ENCODE data around the gene PDE4D. TPM values are rescaled to one million over a fixed set of nuclear protein-coding genes. Genes with fewer than 3 reads are reported as not detected.

Gene PDE4D
- total RNA-seq, 1 donor from 2014 or later, result 85.8 TPM

- TF ChIP-seq, protein P1, sequence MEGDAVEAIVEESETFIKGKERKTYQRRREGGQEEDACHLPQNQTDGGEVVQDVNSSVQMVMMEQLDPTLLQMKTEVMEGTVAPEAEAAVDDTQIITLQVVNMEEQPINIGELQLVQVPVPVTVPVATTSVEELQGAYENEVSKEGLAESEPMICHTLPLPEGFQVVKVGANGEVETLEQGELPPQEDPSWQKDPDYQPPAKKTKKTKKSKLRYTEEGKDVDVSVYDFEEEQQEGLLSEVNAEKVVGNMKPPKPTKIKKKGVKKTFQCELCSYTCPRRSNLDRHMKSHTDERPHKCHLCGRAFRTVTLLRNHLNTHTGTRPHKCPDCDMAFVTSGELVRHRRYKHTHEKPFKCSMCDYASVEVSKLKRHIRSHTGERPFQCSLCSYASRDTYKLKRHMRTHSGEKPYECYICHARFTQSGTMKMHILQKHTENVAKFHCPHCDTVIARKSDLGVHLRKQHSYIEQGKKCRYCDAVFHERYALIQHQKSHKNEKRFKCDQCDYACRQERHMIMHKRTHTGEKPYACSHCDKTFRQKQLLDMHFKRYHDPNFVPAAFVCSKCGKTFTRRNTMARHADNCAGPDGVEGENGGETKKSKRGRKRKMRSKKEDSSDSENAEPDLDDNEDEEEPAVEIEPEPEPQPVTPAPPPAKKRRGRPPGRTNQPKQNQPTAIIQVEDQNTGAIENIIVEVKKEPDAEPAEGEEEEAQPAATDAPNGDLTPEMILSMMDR (IDR thresholded peaks at IDR 0.05), result no peak
- ATAC-seq (no peak), DNase-seq (no peak)
- Histone ChIP-seq H3K27me3 (no peaks in the 10 kb centered on the region), H3K36me3 (no peaks in the 10 kb centered on the region), H3K27ac (no peak overlapping the region), H3K4me3 (no peak overlapping the region), H3K4me1 (no peaks in the 10 kb centered on the region), H3K9me3 (no peaks in the 10 kb centered on the region)
- intact Hi-C loops (cut with DNase I), result no loop called here
Observed at GRCh38 chr5:59462956-59463355, 430.6 kb downstream of the PDE4D start.

- intact Hi-C loops (cut with DNase I), result no loop called here
- H3K4me1 ChIP-seq, result no peaks in the 10 kb centered on the region
- no peaks in the 10 kb centered on the region for H3K9me3 ChIP-seq
- H3K27me3 ChIP-seq, result no peaks in the 10 kb centered on the region
- peak; percentile 41 for ATAC-seq
- TF ChIP-seq, protein P1 (IDR thresholded peaks at IDR 0.05), result no peak
- H3K27ac ChIP-seq, result no peak overlapping the region
- H3K4me3 ChIP-seq, result no peak overlapping the region
- no peaks in the 10 kb centered on the region for H3K36me3 ChIP-seq
- no peak for DNase-seq
Observed at GRCh38 chr5:59460368-59461153, 433.0 kb downstream of the PDE4D start.

GRCh38 chr5:59458966-59459729 is 434.4 kb downstream of the PDE4D start:
- intact Hi-C loops (cut with DNase I), result no loop called here
- Histone ChIP-seq H3K27me3 (no peaks in the 10 kb centered on the region), H3K27ac (no peak overlapping the region), H3K36me3 (no peaks in the 10 kb centered on the region), H3K4me3 (no peak overlapping the region), H3K9me3 (no peaks in the 10 kb centered on the region), H3K4me1 (no peaks in the 10 kb centered on the region)
- TF ChIP-seq, protein P1 (IDR thresholded peaks at IDR 0.05), result no peak
- no peak for ATAC-seq
- no peak for DNase-seq

DNA sequence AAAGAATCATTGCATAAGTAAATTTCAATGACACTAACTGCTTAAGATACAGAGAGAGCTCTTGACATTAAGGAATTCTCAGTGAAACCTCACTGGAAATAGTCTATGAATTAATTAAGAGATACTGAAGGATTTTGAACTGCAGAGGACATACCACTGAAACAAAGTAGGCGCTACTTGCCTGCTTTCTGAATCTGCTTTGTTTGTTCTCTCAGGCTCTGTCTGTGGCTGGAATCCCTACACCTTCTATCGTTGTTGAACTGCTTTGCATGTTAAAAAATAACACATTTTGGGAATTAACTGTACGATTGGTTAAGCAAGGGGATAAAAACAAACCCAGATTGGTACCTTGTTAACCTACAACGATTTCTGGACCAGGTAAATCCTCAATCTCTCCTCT is 435.2 kb downstream of the PDE4D start:
- intact Hi-C loops (cut with DNase I), result no loop called here
- no peak for ATAC-seq
- TF ChIP-seq, protein P1 (IDR thresholded peaks at IDR 0.05), result no peak
- no peaks in the 10 kb centered on the region for H3K4me1 ChIP-seq
- H3K9me3 ChIP-seq, result no peaks in the 10 kb centered on the region
- no peak for DNase-seq
- no peak overlapping the region for H3K27ac ChIP-seq
- H3K4me3 ChIP-seq, result no peak overlapping the region
- no peaks in the 10 kb centered on the region for H3K36me3 ChIP-seq
- H3K27me3 ChIP-seq, result no peaks in the 10 kb centered on the region

- no peak overlapping the region for H3K27ac ChIP-seq
- H3K4me3 ChIP-seq, result no peak overlapping the region
- H3K36me3 ChIP-seq, result no peaks in the 10 kb centered on the region
- TF ChIP-seq, protein P1 (IDR thresholded peaks at IDR 0.05), result no peak
- ATAC-seq (no peak), DNase-seq (no peak)
- H3K9me3 ChIP-seq, result no peaks in the 10 kb centered on the region
- H3K27me3 ChIP-seq, result no peaks in the 10 kb centered on the region
- intact Hi-C loops (cut with DNase I), result no loop called here
- H3K4me1 ChIP-seq, result no peaks in the 10 kb centered on the region
Observed at GRCh38 chr5:59449905-59450644, 443.5 kb downstream of the PDE4D start.

Measured in upper lobe of right lung (tissue), 1 donor.